IMR-90 (cell line): ENCODE measurements around the gene OR52E6.

Experiments
- FOS ChIP-seq: fragments of 150-350 bp; IDR thresholded peaks from 2 replicates; pipeline ENCODE4 v1.6.1; 2016; ENCODE audit warnings: low read depth, low read length
- MXI1 ChIP-seq: IDR thresholded peaks from 2 replicates; pipeline ENCODE4 v1.6.1; 2012; ENCODE audit warnings: low read depth, mild to moderate bottlenecking, low read length, moderate library complexity, borderline replicate concordance
- SMC3 ChIP-seq: fragments of 150-350 bp; IDR thresholded peaks from 2 replicates; pipeline ENCODE4 v1.6.1; 2016; ENCODE audit warnings: low read depth, mild to moderate bottlenecking, antibody characterized with exemption, low read length, moderate library complexity
- TF ChIP-seq, protein P1 (sequence below): conservative IDR thresholded peaks from 2 replicates; pipeline ENCODE4 v1.5.1; 2012; ENCODE audit warnings: mild to moderate bottlenecking, low read depth, low read length, improper control_type of control experiment

- no peak for TF ChIP-seq SMC3
- TF ChIP-seq, protein P1, sequence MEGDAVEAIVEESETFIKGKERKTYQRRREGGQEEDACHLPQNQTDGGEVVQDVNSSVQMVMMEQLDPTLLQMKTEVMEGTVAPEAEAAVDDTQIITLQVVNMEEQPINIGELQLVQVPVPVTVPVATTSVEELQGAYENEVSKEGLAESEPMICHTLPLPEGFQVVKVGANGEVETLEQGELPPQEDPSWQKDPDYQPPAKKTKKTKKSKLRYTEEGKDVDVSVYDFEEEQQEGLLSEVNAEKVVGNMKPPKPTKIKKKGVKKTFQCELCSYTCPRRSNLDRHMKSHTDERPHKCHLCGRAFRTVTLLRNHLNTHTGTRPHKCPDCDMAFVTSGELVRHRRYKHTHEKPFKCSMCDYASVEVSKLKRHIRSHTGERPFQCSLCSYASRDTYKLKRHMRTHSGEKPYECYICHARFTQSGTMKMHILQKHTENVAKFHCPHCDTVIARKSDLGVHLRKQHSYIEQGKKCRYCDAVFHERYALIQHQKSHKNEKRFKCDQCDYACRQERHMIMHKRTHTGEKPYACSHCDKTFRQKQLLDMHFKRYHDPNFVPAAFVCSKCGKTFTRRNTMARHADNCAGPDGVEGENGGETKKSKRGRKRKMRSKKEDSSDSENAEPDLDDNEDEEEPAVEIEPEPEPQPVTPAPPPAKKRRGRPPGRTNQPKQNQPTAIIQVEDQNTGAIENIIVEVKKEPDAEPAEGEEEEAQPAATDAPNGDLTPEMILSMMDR, result no peak
- no peak for TF ChIP-seq FOS
- no peak for TF ChIP-seq MXI1
These were observed 26.2 kb downstream of the OR52E6 start for GRCh38 chr11:5815534-5815933.
